ENCODE measurements around the gene ELMOD1.

ELMOD1 gene

GRCh38 chr11:107688322-107688918, 97.5 kb downstream of the ELMOD1 start:
- Histone ChIP-seq H3K4me1 (ENCODE audit: control insufficient read depth, insufficient read depth, low read length) (no peaks in the 10 kb centered on the region), H3K27ac (ENCODE audit: low read length) (no peak overlapping the region), H3K9me3 (ENCODE audit: control insufficient read depth in 2 of 2, low read length in 2 of 2) (no peaks in the 10 kb centered on the region), H3K27me3 (ENCODE audit: control insufficient read depth in 1 of 2, insufficient read depth in 2 of 2, low read length in 2 of 2) (no peaks in the 10 kb centered on the region), H3K36me3 (ENCODE audit: control insufficient read depth in 2 of 2, insufficient read depth in 2 of 2, low read length in 2 of 2) (no peaks in the 10 kb centered on the region), H3K9ac (ENCODE audit: low read length in 2 of 2) (no peak overlapping the region), H3K4me3 (ENCODE audit: low read length in 2 of 2) (no peak overlapping the region)

- Histone ChIP-seq H3K9me3 (ENCODE audit: control insufficient read depth in 2 of 2, low read length in 2 of 2) (no peaks in the 10 kb centered on the region), H3K4me3 (ENCODE audit: low read length in 2 of 2) (peak overlapping the region in 1 of 2 donors; percentile 24), H3K36me3 (ENCODE audit: control insufficient read depth in 2 of 2, insufficient read depth in 2 of 2, low read length in 2 of 2) (no peaks in the 10 kb centered on the region), H3K27ac (ENCODE audit: low read length) (no peak overlapping the region), H3K4me1 (ENCODE audit: control insufficient read depth, insufficient read depth, low read length) (no peaks in the 10 kb centered on the region), H3K27me3 (ENCODE audit: control insufficient read depth in 1 of 2, insufficient read depth in 2 of 2, low read length in 2 of 2) (no peaks in the 10 kb centered on the region), H3K9ac (ENCODE audit: low read length in 2 of 2) (no peak overlapping the region)
Observed at GRCh38 chr11:107689317-107690202, 98.6 kb downstream of the ELMOD1 start.

GRCh38 chr11:107691000-107691750, 100.2 kb downstream of the ELMOD1 start:
- H3K27me3 ChIP-seq (ENCODE audit: control insufficient read depth in 1 of 2, insufficient read depth in 2 of 2, low read length in 2 of 2): no peaks in the 10 kb centered on the region
- H3K27ac ChIP-seq (ENCODE audit: low read length): no peak overlapping the region
- no peak overlapping the region for H3K9ac ChIP-seq (ENCODE audit: low read length in 2 of 2)
- no peaks in the 10 kb centered on the region for H3K4me1 ChIP-seq (ENCODE audit: control insufficient read depth, insufficient read depth, low read length)
- no peak overlapping the region for H3K4me3 ChIP-seq (ENCODE audit: low read length in 2 of 2)
- H3K36me3 ChIP-seq (ENCODE audit: control insufficient read depth in 2 of 2, insufficient read depth in 2 of 2, low read length in 2 of 2): no peaks in the 10 kb centered on the region
- H3K9me3 ChIP-seq (ENCODE audit: control insufficient read depth in 2 of 2, low read length in 2 of 2): no peaks in the 10 kb centered on the region

GRCh38 chr11:107695446-107695845, 104.5 kb downstream of the ELMOD1 start:
- Histone ChIP-seq H3K27me3 (ENCODE audit: control insufficient read depth in 1 of 2, insufficient read depth in 2 of 2, low read length in 2 of 2) (no peaks in the 10 kb centered on the region), H3K36me3 (ENCODE audit: control insufficient read depth in 2 of 2, insufficient read depth in 2 of 2, low read length in 2 of 2) (no peaks in the 10 kb centered on the region), H3K9ac (ENCODE audit: low read length in 2 of 2) (no peak overlapping the region), H3K4me3 (ENCODE audit: low read length in 2 of 2) (no peak overlapping the region), H3K27ac (ENCODE audit: low read length) (no peak overlapping the region), H3K4me1 (ENCODE audit: control insufficient read depth, insufficient read depth, low read length) (no peaks in the 10 kb centered on the region), H3K9me3 (ENCODE audit: control insufficient read depth in 2 of 2, low read length in 2 of 2) (no peaks in the 10 kb centered on the region)

- no peak overlapping the region for H3K27ac ChIP-seq (ENCODE audit: low read length)
Observed at GRCh38 chr11:107696140-107696539, 105.2 kb downstream of the ELMOD1 start.

GRCh38 chr11:107697291-107697690, 106.3 kb downstream of the ELMOD1 start:
- H3K36me3 ChIP-seq (ENCODE audit: control insufficient read depth in 2 of 2, insufficient read depth in 2 of 2, low read length in 2 of 2): no peaks in the 10 kb centered on the region
- H3K4me1 ChIP-seq (ENCODE audit: control insufficient read depth, insufficient read depth, low read length): no peaks in the 10 kb centered on the region
- H3K9ac ChIP-seq (ENCODE audit: low read length in 2 of 2): no peak overlapping the region
- no peak overlapping the region for H3K4me3 ChIP-seq (ENCODE audit: low read length in 2 of 2)
- H3K27me3 ChIP-seq (ENCODE audit: control insufficient read depth in 1 of 2, insufficient read depth in 2 of 2, low read length in 2 of 2): peaks cover 0 to 2% of the 10 kb centered on the region in 2 donors
- no peak overlapping the region for H3K27ac ChIP-seq (ENCODE audit: low read length)
- H3K9me3 ChIP-seq (ENCODE audit: control insufficient read depth in 2 of 2, low read length in 2 of 2): no peaks in the 10 kb centered on the region

More at GRCh38 chr11:107696140-107696539, 105.2 kb downstream of the ELMOD1 start:
- no peak overlapping the region for H3K9ac ChIP-seq (ENCODE audit: low read length in 2 of 2)
- H3K36me3 ChIP-seq (ENCODE audit: control insufficient read depth in 2 of 2, insufficient read depth in 2 of 2, low read length in 2 of 2): no peaks in the 10 kb centered on the region
- H3K4me3 ChIP-seq (ENCODE audit: low read length in 2 of 2): no peak overlapping the region
- H3K4me1 ChIP-seq (ENCODE audit: control insufficient read depth, insufficient read depth, low read length): no peaks in the 10 kb centered on the region
- H3K9me3 ChIP-seq (ENCODE audit: control insufficient read depth in 2 of 2, low read length in 2 of 2): no peaks in the 10 kb centered on the region
- H3K27me3 ChIP-seq (ENCODE audit: control insufficient read depth in 1 of 2, insufficient read depth in 2 of 2, low read length in 2 of 2): no peaks in the 10 kb centered on the region

GRCh38 chr11:107699371-107700285, 108.7 kb downstream of the ELMOD1 start:
- Histone ChIP-seq H3K9me3 (ENCODE audit: control insufficient read depth in 2 of 2, low read length in 2 of 2) (no peaks in the 10 kb centered on the region), H3K27me3 (ENCODE audit: control insufficient read depth in 1 of 2, insufficient read depth in 2 of 2, low read length in 2 of 2) (peaks cover 0 to 2% of the 10 kb centered on the region in 2 donors), H3K9ac (ENCODE audit: low read length in 2 of 2) (no peak overlapping the region), H3K4me1 (ENCODE audit: control insufficient read depth, insufficient read depth, low read length) (no peaks in the 10 kb centered on the region), H3K27ac (ENCODE audit: low read length) (no peak overlapping the region), H3K4me3 (ENCODE audit: low read length in 2 of 2) (no peak overlapping the region), H3K36me3 (ENCODE audit: control insufficient read depth in 2 of 2, insufficient read depth in 2 of 2, low read length in 2 of 2) (no peaks in the 10 kb centered on the region)

GRCh38 chr11:107702109-107702660, 111.2 kb downstream of the ELMOD1 start:
- H3K27me3 ChIP-seq (ENCODE audit: control insufficient read depth in 1 of 2, insufficient read depth in 2 of 2, low read length in 2 of 2): peaks cover 0 to 2% of the 10 kb centered on the region in 2 donors
- H3K9me3 ChIP-seq (ENCODE audit: control insufficient read depth in 2 of 2, low read length in 2 of 2): no peaks in the 10 kb centered on the region
- H3K4me1 ChIP-seq (ENCODE audit: control insufficient read depth, insufficient read depth, low read length): no peaks in the 10 kb centered on the region
- H3K9ac ChIP-seq (ENCODE audit: low read length in 2 of 2): no peak overlapping the region
- no peaks in the 10 kb centered on the region for H3K36me3 ChIP-seq (ENCODE audit: control insufficient read depth in 2 of 2, insufficient read depth in 2 of 2, low read length in 2 of 2)
- no peak overlapping the region for H3K4me3 ChIP-seq (ENCODE audit: low read length in 2 of 2)
- no peak overlapping the region for H3K27ac ChIP-seq (ENCODE audit: low read length)

GRCh38 chr11:107702723-107703122, 111.8 kb downstream of the ELMOD1 start:
- no peaks in the 10 kb centered on the region for H3K9me3 ChIP-seq (ENCODE audit: control insufficient read depth in 2 of 2, low read length in 2 of 2)
- H3K27ac ChIP-seq (ENCODE audit: low read length): no peak overlapping the region
- H3K36me3 ChIP-seq (ENCODE audit: control insufficient read depth in 2 of 2, insufficient read depth in 2 of 2, low read length in 2 of 2): no peaks in the 10 kb centered on the region
- peaks cover 0 to 4% of the 10 kb centered on the region in 2 donors for H3K27me3 ChIP-seq (ENCODE audit: control insufficient read depth in 1 of 2, insufficient read depth in 2 of 2, low read length in 2 of 2)
- H3K4me3 ChIP-seq (ENCODE audit: low read length in 2 of 2): no peak overlapping the region
- no peak overlapping the region for H3K9ac ChIP-seq (ENCODE audit: low read length in 2 of 2)
- no peaks in the 10 kb centered on the region for H3K4me1 ChIP-seq (ENCODE audit: control insufficient read depth, insufficient read depth, low read length)

- Histone ChIP-seq H3K9me3 (ENCODE audit: control insufficient read depth in 2 of 2, low read length in 2 of 2) (no peaks in the 10 kb centered on the region), H3K9ac (ENCODE audit: low read length in 2 of 2) (no peak overlapping the region), H3K27ac (ENCODE audit: low read length) (no peak overlapping the region), H3K36me3 (ENCODE audit: control insufficient read depth in 2 of 2, insufficient read depth in 2 of 2, low read length in 2 of 2) (no peaks in the 10 kb centered on the region), H3K4me3 (ENCODE audit: low read length in 2 of 2) (no peak overlapping the region), H3K4me1 (ENCODE audit: control insufficient read depth, insufficient read depth, low read length) (no peaks in the 10 kb centered on the region), H3K27me3 (ENCODE audit: control insufficient read depth in 1 of 2, insufficient read depth in 2 of 2, low read length in 2 of 2) (peaks cover 0 to 4% of the 10 kb centered on the region in 2 donors)
Observed at GRCh38 chr11:107704451-107704850, 113.5 kb downstream of the ELMOD1 start.
